K562 (cell line): Measurements from ENCODE around the gene IDUA. TPM values are rescaled to one million over a fixed set of nuclear protein-coding genes. Genes with fewer than 3 reads are reported as not detected.

ENCODE experiments used
- BCOR ChIP-seq: fragments of 450-650 bp; IDR thresholded peaks from 2 replicates; pipeline ENCODE4 v1.6.1; 2016
- CEBPG ChIP-seq, 3 experiments: fragments of 200-800 bp in 1 of 3; sonication (Bioruptor generic) in 1 of 3; sonication (generic) in 1 of 3; formaldehyde crosslinking in 1 of 3; IDR thresholded peaks in 2 of 3; conservative IDR thresholded peaks in 1 of 3; 2 replicates each; pipeline versions ENCODE4 v1.6.1 to v1.8.0; 2016 to 2022; ENCODE audit warnings: missing compliant biosample characterization in 2 of 3, missing genetic modification characterization in 2 of 3, mild to moderate bottlenecking in 1 of 3, missing genetic modification reagents in 1 of 3
- COPS2 ChIP-seq: fragments of 450-650 bp; conservative IDR thresholded peaks from 2 replicates; pipeline ENCODE4 v1.6.1; 2016; ENCODE audit warnings: mild to moderate bottlenecking, moderate library complexity
- DIDO1 ChIP-seq: fragments of 450-650 bp; IDR thresholded peaks from 2 replicates; pipeline ENCODE4 v1.6.1; 2016; ENCODE audit warnings: low read depth, missing biosample characterization, missing genetic modification characterization
- FIP1L1 ChIP-seq: fragments of 200-400 bp; formaldehyde crosslinking; IDR thresholded peaks from 2 replicates; pipeline ENCODE4 v1.6.1; 2018; ENCODE audit warnings: mild to moderate bottlenecking, low read depth, low read length; ENCODE audit not compliant: poor library complexity, severe bottlenecking
- HDGF ChIP-seq: fragments of 450-650 bp; IDR thresholded peaks from 2 replicates; pipeline ENCODE4 v1.6.1; 2016
- KDM1A ChIP-seq, 2 experiments: fragments of 450-650 bp; IDR thresholded peaks; 2 replicates each; pipeline ENCODE4 v1.6.1; 2016; ENCODE audit warnings: mild to moderate bottlenecking in 2 of 2
- MBD2 ChIP-seq: sonication (generic); IDR thresholded peaks from 2 replicates; pipeline ENCODE4 v1.6.1; 2016; ENCODE audit warnings: low read depth, borderline replicate concordance
- NFXL1 ChIP-seq: fragments of 450-650 bp; formaldehyde crosslinking; IDR thresholded peaks from 2 replicates; pipeline ENCODE4 v1.4.0; 2021; ENCODE audit warnings: mild to moderate bottlenecking
- NR3C1 ChIP-seq: sonication (generic); formaldehyde crosslinking; IDR thresholded peaks from 2 replicates; pipeline ENCODE4 v1.8.1; 2022; ENCODE audit warnings: missing genetic modification reagents
- PKNOX1 ChIP-seq: fragments of 450-650 bp; IDR thresholded peaks from 2 replicates; pipeline ENCODE4 v1.6.1; 2016
- RCOR1 ChIP-seq, 2 experiments: IDR thresholded peaks; 2 replicates each; pipeline ENCODE4 v1.6.1; 2012; ENCODE audit warnings: low read depth in 2 of 2, low read length in 2 of 2, borderline replicate concordance in 1 of 2, improper control_type of control experiment in 1 of 2
- SMAD3 ChIP-seq: fragments of 450-650 bp; formaldehyde crosslinking; conservative IDR thresholded peaks from 2 replicates; pipeline ENCODE4 v1.4.0; 2020; ENCODE audit warnings: mild to moderate bottlenecking
- THAP7 ChIP-seq: fragments of 250-450 bp; sonication (Bioruptor Pico); IDR thresholded peaks from 2 replicates; pipeline ENCODE4 v1.5.0; 2021
- ZEB2 ChIP-seq: fragments of 450-650 bp; IDR thresholded peaks from 2 replicates; pipeline ENCODE4 v1.6.1; 2016
- ZNF395 ChIP-seq: fragments of 200-800 bp; sonication (Bioruptor generic); IDR thresholded peaks from 2 replicates; pipeline ENCODE4 v1.6.1; 2017; ENCODE audit warnings: missing genetic modification characterization, missing compliant biosample characterization
- ZNF589 ChIP-seq: fragments of 200-800 bp; sonication (Bioruptor generic); IDR thresholded peaks from 2 replicates; pipeline ENCODE4 v1.6.1; 2016; ENCODE audit warnings: low read depth, missing genetic modification characterization, missing compliant biosample characterization
- polyA plus RNA-seq, 8 experiments: library from polyadenylated mRNA; depleted of rRNA in 4 of 8; stranded (reverse) in 5 of 8; unstranded in 3 of 8; fragments of >200 nt; fragmentation: Nextera tagmentation in 2 of 8; fragmentation: Illumina TruSeq in 1 of 8; extraction: Ambion mirVana in 2 of 8; extraction: Trizol in 1 of 8; gene quantifications; 2 replicates each; pipeline versions ENCODE4 v1.2.1 to v1.2.3, GENCODE V29; 2011 to 2014; ENCODE audit warnings: inconsistent platforms in 1 of 8, missing spikeins in 1 of 8
- total RNA-seq, 7 experiments: library from RNA; depleted of rRNA in 6 of 7; stranded (reverse); fragments of >200 nt in 6 of 7; fragmentation: Illumina TruSeq in 2 of 7; extraction: Trizol in 2 of 7; gene quantifications; 2 replicates each; pipeline versions ENCODE4 v1.2.1 to v1.2.3, GENCODE V29; 2011 to 2021; ENCODE audit warnings: low replicate concordance in 1 of 7
- TF ChIP-seq, protein P1 (sequence below), 2 experiments: IDR thresholded peaks; 2 replicates each; pipeline ENCODE4 v1.6.1; 2011; ENCODE audit warnings: borderline replicate concordance in 1 of 2, control low read depth in 1 of 2, low read depth in 1 of 2, low read length in 1 of 2, mild to moderate bottlenecking in 1 of 2, mixed read lengths in 1 of 2, moderate library complexity in 1 of 2; ENCODE audit not compliant: insufficient read depth in 1 of 2, insufficient read length in 1 of 2, poor library complexity in 1 of 2, severe bottlenecking in 1 of 2; ENCODE audit errors: extremely low read depth in 1 of 2
- TF ChIP-seq, protein P2 (sequence below): fragments of 450-650 bp; formaldehyde crosslinking; IDR thresholded peaks from 2 replicates; pipeline ENCODE4 v1.4.0; 2020; ENCODE audit warnings: mild to moderate bottlenecking, moderate library complexity

IDUA gene
- total and polyA plus RNA-seq, 9 of the 15 experiments (the other 6 are each of a cell fraction or from before 2014, with no cell fraction given), result 0.04 to 16.1 (median 1.2) TPM

DNA sequence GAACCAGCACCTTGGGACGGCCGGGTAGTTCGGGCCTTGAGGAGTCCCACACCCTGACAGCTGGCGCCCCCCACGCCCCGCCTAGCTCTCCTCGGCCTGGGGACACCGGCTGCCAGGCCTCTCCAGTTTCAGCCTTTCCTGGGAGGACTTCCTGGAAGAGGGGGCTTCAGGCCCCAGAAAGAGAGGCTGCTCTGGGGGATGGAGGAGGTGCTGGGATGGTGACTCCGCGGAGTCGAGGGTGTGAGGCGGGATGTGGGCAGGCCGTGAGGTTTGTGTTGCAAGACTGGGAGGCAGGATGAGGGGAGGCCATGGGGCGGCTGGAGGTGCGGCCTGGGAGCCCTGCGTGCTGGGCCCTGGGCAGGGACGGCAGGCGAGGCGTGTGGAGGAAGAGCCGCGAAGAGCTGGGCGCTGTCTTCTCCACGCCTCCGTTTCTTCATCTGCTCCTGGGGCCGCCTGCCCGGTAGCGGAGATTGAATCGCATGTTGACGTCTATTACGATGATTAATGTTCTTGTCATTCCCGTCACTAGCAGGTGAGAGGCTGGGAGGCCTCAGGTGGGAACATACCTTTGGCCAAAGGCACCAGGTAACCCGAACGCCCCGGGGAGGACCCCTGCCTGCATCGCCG, 23.7 kb downstream of the IDUA start (continued):
- TF ChIP-seq, protein P1, sequence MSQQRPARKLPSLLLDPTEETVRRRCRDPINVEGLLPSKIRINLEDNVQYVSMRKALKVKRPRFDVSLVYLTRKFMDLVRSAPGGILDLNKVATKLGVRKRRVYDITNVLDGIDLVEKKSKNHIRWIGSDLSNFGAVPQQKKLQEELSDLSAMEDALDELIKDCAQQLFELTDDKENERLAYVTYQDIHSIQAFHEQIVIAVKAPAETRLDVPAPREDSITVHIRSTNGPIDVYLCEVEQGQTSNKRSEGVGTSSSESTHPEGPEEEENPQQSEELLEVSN (IDR thresholded peaks at IDR 0.05; ENCODE audit: borderline replicate concordance in 1 of 2, extremely low read depth in 1 of 2, insufficient read depth in 1 of 2, insufficient read length in 1 of 2, low read depth in 1 of 2, low read length in 1 of 2, poor library complexity in 1 of 2, severe bottlenecking in 1 of 2), result peak; percentile 48 to 52
- TF ChIP-seq ZNF589 (CRISPR knock-in tag) (no peak), CEBPG (CRISPR knock-in tag; IDR thresholded peaks at IDR 0.05) (peak; percentile 33; the same call in 1 of the 2 replicates), CEBPG (tag; conservative IDR thresholded peaks at IDR 0.05 in 1 of 2, IDR thresholded peaks at IDR 0.05 in 1 of 2) (0 out of 4 replicates have a peak, but pooled peaks of 1 of the 2 experiments have one; percentile 12), KDM1A (IDR thresholded peaks at IDR 0.05) (peak; percentile 66 to 76; a peak in 3 of 4 replicates), MBD2 (no peak), BCOR (peak; percentile 87), ZEB2 (peak; percentile 93), SMAD3 (no peak), THAP7 (CRISPR knock-in tag) (no peak), HDGF (0 out of 2 replicates have a peak, but pooled peaks have one; percentile 43), ZNF395 (CRISPR knock-in tag) (no peak), NFXL1 (no peak), PKNOX1 (peak; percentile 93), COPS2 (no peak), FIP1L1 (no peak), DIDO1 (tag) (no peak), RCOR1 (IDR thresholded peaks at IDR 0.05; ENCODE audit: borderline replicate concordance in 1 of 2, low read depth in 2 of 2, low read length in 2 of 2) (no peak), NR3C1 (CRISPR knock-in tag) (no peak)
- TF ChIP-seq, protein P2, sequence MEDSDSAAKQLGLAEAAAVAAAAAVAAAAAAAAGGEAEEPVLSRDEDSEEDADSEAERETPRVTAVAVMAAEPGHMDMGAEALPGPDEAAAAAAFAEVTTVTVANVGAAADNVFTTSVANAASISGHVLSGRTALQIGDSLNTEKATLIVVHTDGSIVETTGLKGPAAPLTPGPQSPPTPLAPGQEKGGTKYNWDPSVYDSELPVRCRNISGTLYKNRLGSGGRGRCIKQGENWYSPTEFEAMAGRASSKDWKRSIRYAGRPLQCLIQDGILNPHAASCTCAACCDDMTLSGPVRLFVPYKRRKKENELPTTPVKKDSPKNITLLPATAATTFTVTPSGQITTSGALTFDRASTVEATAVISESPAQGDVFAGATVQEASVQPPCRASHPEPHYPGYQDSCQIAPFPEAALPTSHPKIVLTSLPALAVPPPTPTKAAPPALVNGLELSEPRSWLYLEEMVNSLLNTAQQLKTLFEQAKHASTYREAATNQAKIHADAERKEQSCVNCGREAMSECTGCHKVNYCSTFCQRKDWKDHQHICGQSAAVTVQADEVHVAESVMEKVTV, result no peak
